ENCODE data around the gene TNFSF15.

The TNFSF15 gene

GRCh38 chr9:114834386-114834785, 28.5 kb upstream of the TNFSF15 start:
- TF ChIP-seq CTCF (IDR thresholded peaks at IDR 0.05; ENCODE audit: borderline replicate concordance, insufficient read depth, low read depth, low read length): no peak

GRCh38 chr9:114830546-114830945, 24.7 kb upstream of the TNFSF15 start:
- TF ChIP-seq CTCF (IDR thresholded peaks at IDR 0.05; ENCODE audit: borderline replicate concordance, insufficient read depth, low read depth, low read length): no peak

More at GRCh38 chr9:114834386-114834785, 28.5 kb upstream of the TNFSF15 start:
- no peak overlapping the region for H3K4me3 ChIP-seq (ENCODE audit: low read depth, low read length)

GRCh38 chr9:114829574-114830440, 24.0 kb upstream of the TNFSF15 start:
- H3K4me3 ChIP-seq (ENCODE audit: low read depth, low read length): no peak overlapping the region
- TF ChIP-seq CTCF (IDR thresholded peaks at IDR 0.05; ENCODE audit: borderline replicate concordance, insufficient read depth, low read depth, low read length): no peak

More at GRCh38 chr9:114830546-114830945, 24.7 kb upstream of the TNFSF15 start:
- no peak overlapping the region for H3K4me3 ChIP-seq (ENCODE audit: low read depth, low read length)

- no peak for TF ChIP-seq CTCF (IDR thresholded peaks at IDR 0.05; ENCODE audit: borderline replicate concordance, insufficient read depth, low read depth, low read length)
- H3K4me3 ChIP-seq (ENCODE audit: low read depth, low read length): no peak overlapping the region
Observed at GRCh38 chr9:114828303-114828650, 22.4 kb upstream of the TNFSF15 start.

GRCh38 chr9:114827641-114828302, 21.9 kb upstream of the TNFSF15 start:
- H3K4me3 ChIP-seq (ENCODE audit: low read depth, low read length): no peak overlapping the region
- no peak for TF ChIP-seq CTCF (IDR thresholded peaks at IDR 0.05; ENCODE audit: borderline replicate concordance, insufficient read depth, low read depth, low read length)

GRCh38 chr9:114826431-114826830, 20.6 kb upstream of the TNFSF15 start:
- H3K4me3 ChIP-seq (ENCODE audit: low read depth, low read length): no peak overlapping the region
- no peak for TF ChIP-seq CTCF (IDR thresholded peaks at IDR 0.05; ENCODE audit: borderline replicate concordance, insufficient read depth, low read depth, low read length)

Data from GM12875 (cell line).